ENCODE results near the gene ANGPTL8.

DNA sequence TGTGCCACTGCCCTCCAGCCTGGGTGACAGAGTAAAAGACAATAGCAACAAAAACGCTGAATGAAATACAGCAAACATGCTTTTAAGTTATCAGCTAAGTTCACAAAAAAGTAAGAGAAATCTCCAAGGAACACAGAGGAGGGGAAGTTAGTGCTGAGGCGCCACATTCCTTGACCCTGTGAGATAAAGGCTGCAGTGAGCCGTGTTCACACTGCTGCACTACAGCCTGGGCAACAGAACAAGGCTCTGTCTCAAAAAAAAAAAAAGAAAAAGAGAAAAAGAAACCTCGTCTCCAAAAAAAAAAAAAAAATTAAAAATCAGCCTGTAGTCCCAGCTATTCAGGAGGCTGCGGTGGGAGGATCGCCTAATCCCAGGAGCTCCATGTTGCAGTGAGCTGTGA, 39.3 kb downstream of the ANGPTL8 start:
- TF ChIP-seq, protein P1, sequence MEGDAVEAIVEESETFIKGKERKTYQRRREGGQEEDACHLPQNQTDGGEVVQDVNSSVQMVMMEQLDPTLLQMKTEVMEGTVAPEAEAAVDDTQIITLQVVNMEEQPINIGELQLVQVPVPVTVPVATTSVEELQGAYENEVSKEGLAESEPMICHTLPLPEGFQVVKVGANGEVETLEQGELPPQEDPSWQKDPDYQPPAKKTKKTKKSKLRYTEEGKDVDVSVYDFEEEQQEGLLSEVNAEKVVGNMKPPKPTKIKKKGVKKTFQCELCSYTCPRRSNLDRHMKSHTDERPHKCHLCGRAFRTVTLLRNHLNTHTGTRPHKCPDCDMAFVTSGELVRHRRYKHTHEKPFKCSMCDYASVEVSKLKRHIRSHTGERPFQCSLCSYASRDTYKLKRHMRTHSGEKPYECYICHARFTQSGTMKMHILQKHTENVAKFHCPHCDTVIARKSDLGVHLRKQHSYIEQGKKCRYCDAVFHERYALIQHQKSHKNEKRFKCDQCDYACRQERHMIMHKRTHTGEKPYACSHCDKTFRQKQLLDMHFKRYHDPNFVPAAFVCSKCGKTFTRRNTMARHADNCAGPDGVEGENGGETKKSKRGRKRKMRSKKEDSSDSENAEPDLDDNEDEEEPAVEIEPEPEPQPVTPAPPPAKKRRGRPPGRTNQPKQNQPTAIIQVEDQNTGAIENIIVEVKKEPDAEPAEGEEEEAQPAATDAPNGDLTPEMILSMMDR (IDR thresholded peaks at IDR 0.05; ENCODE audit: low read depth, low read length, missing input control), result no peak
- no peak for TF ChIP-seq MAX (IDR thresholded peaks at IDR 0.05)
- no peak for TF ChIP-seq TAF1 (conservative IDR thresholded peaks at IDR 0.05)
- TF ChIP-seq REST (IDR thresholded peaks at IDR 0.05), result no peak
- no peak for TF ChIP-seq EGR1 (IDR thresholded peaks at IDR 0.05; ENCODE audit: low read depth in 2 of 2)
- TF ChIP-seq GABPA (IDR thresholded peaks at IDR 0.05 in 1 of 2, conservative IDR thresholded peaks at IDR 0.05 in 1 of 2), result no peak
- no peak for TF ChIP-seq SP1 (IDR thresholded peaks at IDR 0.05)
- no peak for TF ChIP-seq RAD21 (IDR thresholded peaks at IDR 0.05)
- TF ChIP-seq, protein P2, sequence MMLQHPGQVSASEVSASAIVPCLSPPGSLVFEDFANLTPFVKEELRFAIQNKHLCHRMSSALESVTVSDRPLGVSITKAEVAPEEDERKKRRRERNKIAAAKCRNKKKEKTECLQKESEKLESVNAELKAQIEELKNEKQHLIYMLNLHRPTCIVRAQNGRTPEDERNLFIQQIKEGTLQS (IDR thresholded peaks at IDR 0.05), result no peak
- TF ChIP-seq RXRA (IDR thresholded peaks at IDR 0.05), result no peak
